Activated effector memory CD4-positive, alpha-beta T cell treated with Interleukin-2 at 50 U/mL for 16 hours (primary cell): ENCODE results near the gene ASIC1.
"Not testable (repeated sequence)": the region's sequence is repeated elsewhere in the genome, so short reads cannot be mapped to it uniquely, and the experiment has no call there.

Experiments used
- DNase-seq: peaks from one replicate; pipeline ENCODE4 v3.0.0-alpha.2; 2020

Gene ASIC1

DNA sequence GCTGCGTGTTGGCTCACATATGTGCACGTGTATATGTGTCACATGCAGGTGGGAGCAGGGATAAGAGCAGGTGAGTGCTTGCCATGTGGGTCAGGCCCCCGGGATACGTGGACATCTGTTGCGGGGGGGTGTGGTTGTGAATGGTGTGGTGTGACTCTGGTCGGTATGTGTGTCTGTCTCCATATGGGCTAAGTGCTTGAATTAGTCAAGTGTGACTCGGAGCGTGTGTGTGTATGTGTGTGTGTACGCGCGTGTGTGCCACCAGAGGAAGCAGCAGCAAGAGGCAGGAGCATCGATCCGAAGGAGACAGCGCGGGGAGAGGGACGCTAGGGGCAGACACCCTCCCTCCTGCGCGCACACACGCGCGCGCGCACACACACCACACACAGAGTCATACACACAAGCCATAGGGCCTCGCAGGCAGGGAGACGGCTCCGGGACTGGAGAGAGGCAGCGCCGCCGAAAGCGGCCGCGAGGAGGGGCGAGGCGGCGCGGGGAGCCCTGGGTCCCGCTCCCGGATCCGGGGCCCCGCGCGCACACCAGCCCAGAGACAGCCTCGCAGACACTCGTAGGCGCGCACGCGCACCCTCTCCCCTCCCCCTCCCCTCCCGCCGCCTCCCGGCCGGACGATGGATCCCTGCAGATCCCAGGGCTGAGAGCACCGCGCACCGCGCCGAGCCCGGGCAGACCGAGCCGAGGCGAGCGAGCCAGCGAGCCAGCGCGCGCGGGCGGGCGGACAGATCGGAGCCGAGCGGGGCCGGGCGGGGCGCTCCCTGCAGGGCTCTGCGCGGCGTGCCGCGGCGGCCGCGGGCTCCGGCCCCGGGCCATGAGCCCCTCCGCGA is at the start of gene ASIC1:
Gene ASIC1, plus strand, starts transcription at position 597 of the 842 bp plus-strand sequence. CDS start 1,171 bp downstream, outside the sequence.
- DNase-seq, result peak; percentile 16

DNA sequence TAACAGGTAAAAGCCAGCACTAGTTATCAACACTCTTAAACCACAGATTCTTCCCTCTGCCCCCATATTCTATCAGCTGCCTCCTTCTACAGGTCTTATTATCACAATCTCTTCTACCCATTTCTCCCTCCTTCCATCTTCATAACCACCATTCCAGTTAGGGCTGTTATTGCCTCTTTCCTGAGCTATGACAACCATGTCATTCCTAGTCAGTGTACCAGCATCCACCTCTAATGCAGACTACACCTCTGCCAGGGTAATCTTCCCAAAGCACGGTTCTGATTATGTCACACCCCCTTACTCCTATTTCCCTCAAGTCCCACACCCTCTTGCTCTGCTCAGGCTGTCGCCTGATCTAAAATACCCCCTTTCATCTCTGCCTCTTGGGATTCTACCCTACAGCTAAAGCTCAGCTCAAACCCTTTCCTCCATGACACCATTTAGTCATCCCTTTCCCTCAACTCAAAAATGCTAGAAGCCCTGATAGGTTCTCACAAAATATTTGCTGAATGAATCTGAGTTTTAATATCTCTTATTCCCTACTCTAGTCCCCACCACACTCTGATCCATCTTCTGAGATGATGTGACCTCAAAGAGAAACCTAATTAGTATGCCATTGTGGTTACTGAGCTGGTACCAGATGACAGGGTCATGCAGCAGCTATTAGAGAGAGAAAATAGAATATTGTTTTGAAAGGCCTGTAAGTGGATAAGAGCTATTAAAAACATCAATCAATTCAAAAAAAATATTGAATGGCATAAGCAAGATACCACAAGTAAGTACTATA is 43.8 kb upstream of the ASIC1 start:
- DNase-seq, result no peak

DNA sequence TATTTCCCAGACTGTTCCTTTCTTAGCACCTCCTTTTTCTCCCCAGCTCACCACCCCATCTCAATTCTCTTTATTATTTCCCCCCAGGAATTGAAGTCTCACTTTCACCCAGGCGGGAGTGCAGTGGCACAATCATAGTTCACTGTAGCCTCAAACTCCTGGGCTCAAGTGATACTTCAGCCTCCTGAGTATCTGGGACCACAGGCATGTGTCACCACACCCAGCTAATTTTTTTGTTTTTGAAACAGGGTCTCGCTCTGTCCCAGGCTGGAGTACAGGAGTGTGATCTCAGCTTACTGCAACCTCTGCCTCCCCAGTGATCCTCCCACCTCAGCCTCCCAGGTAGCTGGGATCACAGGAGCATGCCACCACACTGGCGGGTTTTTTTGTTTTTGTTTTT is 43.1 kb upstream of the ASIC1 start:
- no peak for DNase-seq

DNA sequence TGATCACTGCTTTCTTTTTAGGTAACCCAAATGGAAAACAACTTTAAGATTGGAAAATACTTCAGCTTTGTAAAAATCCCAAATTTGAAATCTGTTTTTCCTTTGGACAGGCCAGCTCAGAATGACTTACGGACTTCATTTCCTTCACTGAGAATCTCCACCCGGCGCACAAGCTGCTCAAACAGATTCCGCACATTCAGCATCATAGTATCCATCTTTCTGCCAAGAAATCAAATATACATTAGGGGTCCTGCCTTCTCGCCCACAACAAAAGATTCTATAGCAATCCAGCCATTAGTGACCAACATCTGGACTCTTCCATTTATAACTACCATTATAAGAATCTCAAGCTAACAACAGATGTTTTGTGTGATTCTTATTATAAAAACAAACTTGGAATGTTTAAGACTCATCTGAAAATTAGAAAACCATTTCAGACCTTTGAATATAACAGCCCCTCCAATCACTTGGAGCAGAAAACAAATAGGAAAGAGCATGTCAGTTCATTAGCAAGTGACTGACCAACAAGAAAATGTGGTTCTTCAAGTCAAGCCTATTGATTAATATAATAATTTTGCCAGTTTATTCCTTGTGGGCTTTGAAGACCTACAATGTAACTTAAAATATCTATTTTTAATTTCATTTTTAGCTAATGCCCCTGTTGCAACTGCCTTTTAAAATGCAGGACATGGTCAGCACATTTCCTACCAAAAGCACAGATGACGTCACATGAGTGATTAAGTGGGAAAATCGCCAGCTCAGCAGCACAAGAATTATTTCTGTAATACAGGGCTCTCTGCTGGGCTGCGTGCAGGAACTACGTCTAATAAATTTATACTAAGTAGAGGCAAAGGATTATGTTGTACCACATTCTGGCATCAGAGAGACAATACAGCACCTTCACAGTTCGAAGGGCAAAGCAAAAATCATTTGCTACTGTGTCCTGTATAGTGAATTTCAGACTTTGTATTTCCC is 40.6 kb upstream of the ASIC1 start:
- DNase-seq, result no peak

DNA sequence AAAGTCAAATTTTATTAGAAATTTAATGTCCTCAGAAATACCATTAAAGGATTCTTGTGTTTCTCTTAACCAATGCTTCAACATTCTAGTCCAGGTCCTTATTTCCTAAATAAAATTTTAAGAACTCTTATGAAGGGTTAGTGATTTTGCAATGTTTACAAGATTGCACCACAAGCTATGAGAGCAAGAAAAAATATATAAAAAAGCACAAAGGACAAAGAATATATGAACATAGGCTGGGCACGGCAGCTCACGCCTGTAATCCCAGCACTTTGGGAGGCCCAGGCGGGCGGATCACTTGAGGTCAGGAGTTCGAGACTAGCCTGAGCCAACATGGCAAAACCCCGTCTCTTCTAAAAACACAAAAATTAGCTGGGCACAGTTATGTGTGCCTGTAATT is 39.8 kb upstream of the ASIC1 start:
- DNase-seq, result no peak

DNA sequence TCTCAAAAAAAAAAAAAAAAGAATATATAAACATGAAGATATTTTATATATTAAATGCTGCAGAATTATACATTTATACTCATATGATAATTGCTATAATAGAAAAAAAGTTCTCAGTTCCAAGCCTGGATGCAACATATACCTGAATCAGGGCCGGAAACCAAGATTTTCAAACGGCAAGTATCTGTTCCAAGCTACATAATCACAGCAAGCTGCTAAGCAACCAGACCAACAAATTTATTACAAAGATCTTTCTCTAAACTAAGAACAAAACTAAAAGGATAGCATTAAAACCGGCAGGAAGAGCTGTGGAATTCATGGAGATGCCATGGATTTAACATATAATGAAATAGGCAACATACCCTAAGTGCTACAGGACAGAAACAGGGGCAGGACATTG is 39.2 kb upstream of the ASIC1 start:
- DNase-seq, result no peak

DNA sequence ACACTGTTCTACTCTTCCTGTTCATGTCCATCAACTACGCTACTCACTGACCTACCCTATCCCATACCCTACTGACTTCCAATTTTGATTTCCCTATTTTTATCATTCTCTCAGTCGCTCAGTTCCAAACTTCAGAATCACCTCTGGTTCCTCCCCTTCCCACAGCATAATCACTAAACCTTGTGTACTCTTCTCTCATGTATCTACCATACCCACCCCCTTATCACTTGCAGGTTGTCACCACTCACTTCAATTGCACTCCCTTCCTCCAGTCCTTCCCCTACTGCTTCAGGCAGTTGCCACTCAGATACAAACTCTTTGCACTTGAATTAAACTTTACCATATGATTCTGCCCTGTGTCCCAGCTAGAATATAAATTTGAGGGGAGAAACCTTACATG is 38.4 kb upstream of the ASIC1 start:
- no peak for DNase-seq

DNA sequence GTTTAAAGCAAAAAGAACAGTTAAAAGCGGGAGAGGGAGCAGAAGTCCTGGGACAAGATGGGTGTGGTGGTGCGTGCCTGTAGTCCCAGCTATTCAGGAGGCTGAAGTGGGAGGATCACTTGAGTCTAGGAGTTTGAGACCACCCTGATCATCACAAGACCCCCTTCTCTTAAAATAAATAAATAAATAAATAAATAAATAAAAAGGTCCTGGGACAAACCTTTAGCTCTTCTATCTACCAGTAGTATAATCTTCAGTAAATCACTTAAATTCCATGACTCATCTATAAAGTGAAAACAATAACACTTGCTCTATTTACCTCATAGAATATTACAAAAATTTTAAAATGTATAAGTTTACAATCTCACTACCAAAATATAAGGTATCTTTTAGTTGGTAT is 37.9 kb upstream of the ASIC1 start:
- no peak for DNase-seq

DNA sequence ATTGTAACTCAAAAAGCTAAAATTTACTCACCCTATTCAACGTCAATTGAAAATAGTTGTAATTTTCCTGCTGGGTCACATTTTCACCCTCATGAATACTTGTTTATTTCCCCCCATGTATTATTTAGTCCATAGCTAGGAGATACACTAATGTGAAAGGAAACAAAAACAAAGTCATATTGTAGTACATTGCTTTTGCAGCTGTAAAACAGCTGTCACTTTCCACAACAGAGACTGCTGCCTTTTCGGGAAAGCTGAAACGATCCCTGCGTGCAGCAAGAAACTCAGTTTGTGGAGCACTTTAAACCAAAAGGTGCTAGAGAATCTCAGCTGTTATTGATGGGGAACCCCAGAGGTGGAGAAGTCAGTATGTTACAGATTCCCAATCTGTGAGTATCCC is 36.4 kb upstream of the ASIC1 start:
- no peak for DNase-seq

DNA sequence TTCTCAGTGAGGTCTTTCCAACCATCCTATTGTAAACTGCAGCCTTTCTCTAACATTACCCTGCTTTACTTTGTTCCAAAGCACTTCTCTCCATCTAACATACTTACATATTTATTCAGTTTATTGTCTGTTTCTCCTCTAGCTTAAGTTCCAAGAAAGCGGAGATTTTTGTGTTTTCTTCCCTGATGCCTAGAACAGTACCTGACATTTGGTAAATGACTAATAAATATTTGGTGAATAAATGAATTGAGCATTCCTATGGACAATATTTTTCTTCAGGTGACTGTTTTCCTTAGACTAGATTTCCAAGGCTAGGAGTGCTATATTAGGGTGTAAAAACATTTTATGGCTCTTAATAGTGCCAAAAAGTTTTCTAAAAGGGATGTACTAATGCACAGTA is 34.5 kb upstream of the ASIC1 start:
- no peak for DNase-seq

DNA sequence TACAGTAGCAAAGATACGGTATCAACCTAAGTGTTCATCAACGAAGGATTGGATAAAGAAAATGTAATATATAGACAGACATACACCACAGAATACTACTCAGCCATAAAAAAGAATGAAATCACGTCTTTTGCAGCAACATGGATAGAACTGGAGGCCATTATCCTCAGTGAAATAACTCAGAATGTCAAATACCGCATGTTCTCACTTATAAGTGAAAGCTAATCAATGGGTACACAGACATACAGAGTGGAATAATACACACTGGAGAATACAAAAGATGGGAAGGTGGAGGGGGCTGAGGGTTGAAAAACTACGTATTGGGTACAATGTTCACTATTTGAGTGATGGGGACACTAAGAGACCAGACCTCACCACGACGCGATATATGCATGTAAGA is 33.2 kb upstream of the ASIC1 start:
- DNase-seq, result no peak

DNA sequence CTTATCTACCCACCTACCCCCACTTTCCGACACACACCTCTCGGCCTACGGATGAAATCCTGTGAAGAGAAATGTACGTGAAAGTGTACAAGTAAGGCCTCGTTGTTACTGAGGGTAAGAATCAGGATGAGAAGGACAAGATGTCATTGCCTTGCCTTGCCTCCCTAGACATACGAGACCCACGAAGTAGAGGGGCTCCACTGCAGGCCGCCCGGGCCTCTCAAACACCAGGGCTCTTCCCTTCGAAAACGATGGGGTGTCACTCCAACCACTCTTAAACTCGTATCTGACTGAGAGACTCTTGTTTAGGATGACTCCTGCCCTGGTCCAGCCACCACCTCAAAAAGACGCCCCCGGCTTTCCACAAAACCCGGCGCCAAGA is 32.6 kb upstream of the ASIC1 start:
- no peak for DNase-seq

DNA sequence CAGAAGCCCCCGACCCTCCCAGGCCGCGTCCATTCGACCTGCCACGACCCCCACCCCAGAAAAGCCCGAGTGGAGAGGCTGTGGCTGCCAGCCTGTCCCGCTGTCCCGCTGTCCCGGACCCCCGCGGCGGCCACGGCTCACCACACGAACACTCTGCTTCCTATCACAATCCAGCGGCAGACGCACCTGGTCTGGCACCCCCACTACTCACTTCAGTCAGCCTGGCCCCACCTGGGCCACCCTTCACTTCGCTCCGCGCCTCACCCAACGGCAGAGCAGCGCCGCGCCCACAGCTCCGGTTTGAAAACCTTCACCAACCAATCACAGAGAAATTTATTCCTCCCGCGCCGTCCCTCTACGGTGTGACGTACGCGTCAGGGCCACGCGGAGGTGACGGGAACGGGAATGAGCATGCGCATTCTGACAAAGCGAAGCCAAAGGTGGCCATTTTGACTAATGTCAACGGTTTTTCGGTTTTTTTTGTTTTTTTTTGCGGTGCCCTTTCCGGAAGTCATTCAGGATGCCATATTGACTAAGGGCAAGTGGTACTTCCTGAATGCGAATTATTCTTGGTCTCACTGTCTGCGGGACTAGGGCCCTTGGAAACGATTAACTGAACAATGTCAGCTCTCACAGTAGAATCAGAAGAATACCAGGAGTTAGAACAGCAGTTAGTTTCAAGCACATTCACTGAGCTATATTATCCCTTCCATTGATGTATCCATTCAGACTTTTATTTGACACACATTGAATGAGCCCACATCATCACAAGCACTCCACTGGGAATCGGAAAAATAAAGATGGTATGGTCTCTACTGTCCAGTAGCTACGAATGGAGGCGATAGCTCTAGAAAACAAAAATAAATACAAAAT is 32.0 kb upstream of the ASIC1 start, which contains the start of gene RACGAP1:
Gene RACGAP1, minus strand, starts transcription at position 308 of the 873 bp plus-strand sequence. CDS start 8,779 bp downstream, outside the sequence.
- peak; percentile 91 for DNase-seq

DNA sequence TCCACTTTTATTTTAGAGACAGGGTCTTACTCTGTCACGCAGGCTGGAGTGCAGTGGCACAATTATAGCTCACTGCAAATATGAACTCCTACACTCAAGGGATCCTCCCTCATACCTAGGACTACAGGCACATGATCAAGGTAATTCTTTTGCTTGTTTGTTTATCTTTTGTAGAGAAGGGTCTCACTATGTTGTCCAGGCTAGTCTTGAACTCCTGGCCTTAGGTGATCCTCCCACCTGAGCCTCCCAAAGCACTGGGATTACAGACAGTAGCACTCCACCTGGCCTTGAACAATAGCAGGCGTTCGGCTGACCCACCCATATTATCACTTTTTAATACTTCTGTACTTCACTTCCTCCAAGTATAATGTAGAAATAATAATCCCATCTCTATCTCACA is 30.7 kb upstream of the ASIC1 start:
- DNase-seq, result no peak

DNA sequence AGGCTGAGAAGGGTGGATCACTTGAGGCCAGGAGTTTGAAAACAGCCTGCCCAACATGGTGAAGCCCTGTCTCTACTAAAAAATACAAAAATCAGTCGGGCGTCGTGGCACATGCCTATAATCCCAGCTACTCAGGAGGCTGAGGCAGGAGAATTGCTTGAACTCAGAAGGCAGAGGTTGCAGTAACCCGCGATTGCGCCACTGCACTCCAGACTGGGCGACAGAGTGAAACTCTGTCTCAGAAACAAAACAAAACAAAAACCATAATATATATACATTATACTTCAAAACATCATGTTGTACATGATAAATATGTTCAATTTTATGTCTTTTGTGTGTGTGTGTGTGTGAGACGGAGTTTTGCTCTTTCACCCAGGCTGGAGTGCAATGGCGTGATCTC is 26.9 kb upstream of the ASIC1 start:
- not testable (repeated sequence) for DNase-seq

DNA sequence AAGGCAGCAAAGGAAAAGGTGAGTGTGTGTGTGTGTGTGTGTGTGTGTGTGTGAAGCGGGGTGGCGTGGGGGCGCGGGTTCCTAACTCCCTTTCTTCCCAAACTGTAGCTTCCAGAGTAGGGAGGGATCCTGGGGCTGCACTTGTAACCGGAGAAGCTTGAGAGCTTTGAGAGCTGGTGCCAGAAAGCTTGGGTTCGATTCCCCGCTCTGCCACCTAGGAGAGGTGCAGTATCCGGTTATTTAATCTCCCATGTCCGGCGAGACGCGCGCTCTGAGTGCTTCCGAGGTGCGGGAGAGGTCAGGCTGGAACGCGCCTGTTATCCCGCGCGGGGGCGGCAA is 24.9 kb upstream of the ASIC1 start:
- no peak for DNase-seq

DNA sequence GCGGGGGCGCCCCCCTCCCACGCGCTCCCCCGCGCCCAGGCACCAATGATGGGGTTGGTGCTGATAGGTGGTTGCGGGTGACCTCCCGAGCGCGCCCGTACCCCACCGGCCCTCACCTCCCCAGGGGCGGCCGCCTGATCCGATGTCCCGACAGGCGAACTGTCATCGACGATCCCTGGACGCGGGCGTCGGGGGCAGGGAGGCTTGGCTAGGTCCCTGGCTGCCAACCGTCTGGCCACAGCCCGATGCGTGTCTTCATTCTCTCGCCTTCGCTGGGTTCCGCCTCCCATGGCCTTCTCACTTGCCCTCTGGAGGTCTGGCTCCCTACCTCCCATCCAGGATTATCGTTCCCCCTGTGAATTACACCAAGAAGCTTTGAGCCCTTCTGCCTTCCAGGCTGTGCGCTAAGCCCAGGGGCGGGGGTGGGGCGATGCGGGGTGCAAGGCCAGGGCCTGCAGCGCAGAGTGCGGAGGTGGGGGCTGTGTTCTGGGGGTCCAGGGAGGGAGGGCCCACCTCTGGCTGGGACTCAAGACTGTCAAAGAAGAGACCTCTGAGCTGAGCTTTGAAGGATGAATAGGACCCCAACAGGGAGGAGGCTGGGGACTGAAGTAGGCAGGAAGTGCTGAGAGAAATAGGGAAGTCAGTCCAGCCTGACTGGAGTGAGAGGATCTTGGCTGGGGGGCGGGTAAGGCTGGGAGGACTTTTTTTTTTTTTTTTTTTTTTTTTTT is 24.4 kb upstream of the ASIC1 start:
- DNase-seq, result no peak

DNA sequence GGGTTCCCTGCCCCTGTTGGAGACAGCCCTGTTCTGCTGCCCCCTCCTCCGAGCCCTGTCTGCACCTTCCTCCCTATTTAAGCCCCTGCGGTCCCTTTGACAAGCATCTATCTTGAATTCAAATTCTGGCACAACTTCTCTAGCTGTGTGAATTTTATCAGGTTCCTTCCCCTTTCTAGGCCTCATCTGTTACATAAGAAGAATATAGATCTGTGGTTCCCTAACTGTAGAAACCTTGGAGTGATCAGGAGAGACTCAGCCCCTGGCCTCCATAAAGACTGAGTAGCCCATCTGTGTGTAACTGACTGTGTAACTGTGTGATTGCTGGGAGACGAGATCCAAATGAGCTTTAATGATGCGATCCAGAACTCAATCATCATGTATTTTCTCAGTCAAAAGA is 19.1 kb upstream of the ASIC1 start:
- DNase-seq, result no peak

DNA sequence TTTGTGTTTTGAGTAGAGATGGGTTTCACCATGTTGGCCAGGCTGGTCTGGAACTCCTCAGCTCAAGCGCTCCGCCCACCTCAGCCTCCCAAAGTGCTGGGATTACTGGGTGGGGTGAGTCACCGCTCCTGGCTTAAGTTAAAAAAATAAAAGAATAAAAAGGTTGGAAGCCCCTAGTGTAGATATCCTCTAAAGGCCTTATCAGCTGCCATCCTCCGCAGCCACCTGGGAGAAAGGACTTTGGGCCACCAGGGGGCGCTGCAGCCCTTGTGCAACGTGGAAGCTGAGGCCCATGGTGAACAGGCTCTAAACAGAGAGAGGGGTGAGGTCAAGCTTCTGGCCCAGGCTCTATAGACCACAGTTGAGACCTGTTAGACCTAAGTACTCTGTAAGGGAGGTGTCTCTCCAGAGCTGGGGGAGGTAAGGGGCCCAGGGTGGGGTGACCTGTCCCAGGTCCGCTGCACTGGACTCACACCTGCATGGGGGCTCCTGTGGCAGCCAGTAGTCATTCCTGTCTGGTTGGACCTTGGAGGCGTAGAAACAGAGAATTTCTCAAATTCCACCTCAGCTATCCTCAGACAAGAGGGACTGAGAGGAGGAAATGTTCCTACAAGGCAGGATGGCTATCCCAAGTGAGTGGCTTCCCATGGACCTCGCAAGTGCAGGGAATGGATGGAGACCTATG is 18.1 kb upstream of the ASIC1 start:
- DNase-seq, result peak; percentile 64

DNA sequence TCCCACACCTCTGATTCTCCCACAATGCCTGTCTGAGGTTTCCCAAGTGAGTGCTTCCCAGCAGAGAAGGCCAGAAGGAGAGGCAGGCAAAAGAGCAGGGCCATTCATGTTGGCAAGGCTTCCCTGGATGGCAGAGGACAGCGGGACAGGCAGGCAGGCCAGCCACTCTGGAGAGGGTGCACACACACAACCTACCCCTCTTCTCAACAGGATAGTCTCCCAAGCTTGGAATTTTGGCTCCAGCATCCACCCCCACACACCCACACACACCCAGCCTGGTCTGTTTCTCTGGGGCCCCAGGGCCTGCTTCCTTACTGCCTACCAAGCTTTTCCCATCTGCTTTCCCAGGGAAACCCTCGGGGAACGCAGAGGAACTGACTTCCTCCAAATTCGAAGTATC is 16.7 kb upstream of the ASIC1 start:
- no peak for DNase-seq
